Gastroesophageal sphincter (tissue), 3 donors: Measurements from ENCODE around the gene SLCO3A1.

Experiments used
- CTCF ChIP-seq, 4 experiments: fragments of 200-600 bp in 2 of 4; fragments of 450-650 bp in 2 of 4; sonication (generic) in 1 of 4; IDR thresholded peaks; one replicate each; pipeline ENCODE4 v1.5.1; 2017 to 2019; ENCODE audit warnings: antibody characterized with exemption in 4 of 4, mild to moderate bottlenecking in 2 of 4, moderate library complexity in 2 of 4
- EP300 ChIP-seq: sonication (generic); formaldehyde crosslinking; IDR thresholded peaks from one replicate; pipeline ENCODE4 v1.6.1; 2017; ENCODE audit warnings: antibody characterized with exemption, mild to moderate bottlenecking
- POLR2A ChIP-seq, 2 donors: fragments of 450-650 bp; IDR thresholded peaks; one replicate each; pipeline ENCODE4 v1.6.1; 2017; ENCODE audit warnings: antibody characterized with exemption in 2 of 2, mild to moderate bottlenecking in 2 of 2, moderate library complexity in 1 of 2
- POLR2AphosphoS5 ChIP-seq: sonication (generic); formaldehyde crosslinking; IDR thresholded peaks from one replicate; pipeline ENCODE4 v1.6.1; 2017; ENCODE audit warnings: antibody characterized with exemption

GRCh38 chr15:91860498-91860897, 7.0 kb downstream of the SLCO3A1 start:
- TF ChIP-seq CTCF (IDR thresholded peaks at IDR 0.05): no peak
- no peak for TF ChIP-seq POLR2A (IDR thresholded peaks at IDR 0.05)
- no peak for TF ChIP-seq POLR2AphosphoS5
- no peak for TF ChIP-seq EP300
